Measurements from ENCODE around the gene KCNC1. TPM values are rescaled to one million over a fixed set of nuclear protein-coding genes. Genes with fewer than 3 reads are reported as not detected.

Gene KCNC1
- total and polyA plus RNA-seq, 4 donors, result 0.54 TPM; not detected in 3

DNA sequence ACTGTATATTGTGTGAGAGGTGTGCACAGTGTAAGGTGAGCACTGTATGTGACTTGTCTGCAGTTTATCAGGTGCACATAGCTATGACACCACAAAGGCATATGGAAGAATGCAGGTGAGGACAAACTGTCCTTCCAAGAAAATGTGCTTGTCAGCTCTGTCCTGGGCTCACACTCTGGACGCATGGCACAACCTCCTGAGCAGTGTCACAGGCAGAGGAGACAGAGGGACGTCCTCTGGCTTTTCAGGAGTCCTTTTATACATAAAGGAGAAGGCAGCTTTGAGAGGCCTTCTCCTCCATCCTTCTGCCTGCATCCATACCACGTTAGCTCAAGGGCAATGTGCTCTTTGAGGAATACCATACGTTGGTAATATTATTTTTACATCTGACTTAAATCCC, 22.7 kb upstream of the KCNC1 start:
- H3K9ac ChIP-seq (ENCODE audit: low read depth in 1 of 2, low read length in 2 of 2), result no peak overlapping the region
- peaks cover 0 to 18% (median 2%) of the 10 kb centered on the region in 4 donors for H3K27me3 ChIP-seq (ENCODE audit: control insufficient read depth in 4 of 4, insufficient read depth in 4 of 4, low read length in 3 of 4)
- WGBS, result 22% methylated on average over 4 of the region's 4 CpGs

More for the DNA sequence above, 22.7 kb upstream of the KCNC1 start:
- DNase-seq (ENCODE audit: low spot score), result no peak
- H3K36me3 ChIP-seq (ENCODE audit: control insufficient read depth in 4 of 4, insufficient read depth in 3 of 4, low read depth in 1 of 4, low read length in 3 of 4), result no peaks in the 10 kb centered on the region
- H3K9me3 ChIP-seq (ENCODE audit: control insufficient read depth in 4 of 4, low read length in 3 of 4), result no peaks in the 10 kb centered on the region
- no peaks in the 10 kb centered on the region for H3K4me1 ChIP-seq (ENCODE audit: control insufficient read depth in 4 of 4, insufficient read depth in 4 of 4, low read length in 3 of 4)
- H3K27ac ChIP-seq (ENCODE audit: low read depth in 1 of 2, low read length in 2 of 2), result no peak overlapping the region
- H3K4me3 ChIP-seq (ENCODE audit: low read depth in 1 of 3, low read length in 3 of 3), result no peak overlapping the region
- no peak for TF ChIP-seq FOXA1 (IDR thresholded peaks at IDR 0.05)
- TF ChIP-seq SP1 (IDR thresholded peaks at IDR 0.05), result no peak
- TF ChIP-seq HNF4A (conservative IDR thresholded peaks at IDR 0.05), result no peak
- no peak for TF ChIP-seq TAF1 (conservative IDR thresholded peaks at IDR 0.05)
- TF ChIP-seq, protein P1, sequence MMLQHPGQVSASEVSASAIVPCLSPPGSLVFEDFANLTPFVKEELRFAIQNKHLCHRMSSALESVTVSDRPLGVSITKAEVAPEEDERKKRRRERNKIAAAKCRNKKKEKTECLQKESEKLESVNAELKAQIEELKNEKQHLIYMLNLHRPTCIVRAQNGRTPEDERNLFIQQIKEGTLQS (IDR thresholded peaks at IDR 0.05), result no peak
- TF ChIP-seq, protein P2, sequence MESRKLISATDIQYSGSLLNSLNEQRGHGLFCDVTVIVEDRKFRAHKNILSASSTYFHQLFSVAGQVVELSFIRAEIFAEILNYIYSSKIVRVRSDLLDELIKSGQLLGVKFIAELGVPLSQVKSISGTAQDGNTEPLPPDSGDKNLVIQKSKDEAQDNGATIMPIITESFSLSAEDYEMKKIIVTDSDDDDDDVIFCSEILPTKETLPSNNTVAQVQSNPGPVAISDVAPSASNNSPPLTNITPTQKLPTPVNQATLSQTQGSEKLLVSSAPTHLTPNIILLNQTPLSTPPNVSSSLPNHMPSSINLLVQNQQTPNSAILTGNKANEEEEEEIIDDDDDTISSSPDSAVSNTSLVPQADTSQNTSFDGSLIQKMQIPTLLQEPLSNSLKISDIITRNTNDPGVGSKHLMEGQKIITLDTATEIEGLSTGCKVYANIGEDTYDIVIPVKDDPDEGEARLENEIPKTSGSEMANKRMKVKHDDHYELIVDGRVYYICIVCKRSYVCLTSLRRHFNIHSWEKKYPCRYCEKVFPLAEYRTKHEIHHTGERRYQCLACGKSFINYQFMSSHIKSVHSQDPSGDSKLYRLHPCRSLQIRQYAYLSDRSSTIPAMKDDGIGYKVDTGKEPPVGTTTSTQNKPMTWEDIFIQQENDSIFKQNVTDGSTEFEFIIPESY (IDR thresholded peaks at IDR 0.05), result no peak
- no peak for TF ChIP-seq RAD21 (IDR thresholded peaks at IDR 0.05)
- no peak for TF ChIP-seq EGR1 (IDR thresholded peaks at IDR 0.05; ENCODE audit: low read depth in 2 of 2)
- no peak for TF ChIP-seq CTCF (IDR thresholded peaks at IDR 0.05; ENCODE audit: low read depth, low read length, missing input control)
- TF ChIP-seq, protein P3, sequence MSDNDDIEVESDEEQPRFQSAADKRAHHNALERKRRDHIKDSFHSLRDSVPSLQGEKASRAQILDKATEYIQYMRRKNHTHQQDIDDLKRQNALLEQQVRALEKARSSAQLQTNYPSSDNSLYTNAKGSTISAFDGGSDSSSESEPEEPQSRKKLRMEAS (IDR thresholded peaks at IDR 0.05), result no peak
- TF ChIP-seq, protein P4, sequence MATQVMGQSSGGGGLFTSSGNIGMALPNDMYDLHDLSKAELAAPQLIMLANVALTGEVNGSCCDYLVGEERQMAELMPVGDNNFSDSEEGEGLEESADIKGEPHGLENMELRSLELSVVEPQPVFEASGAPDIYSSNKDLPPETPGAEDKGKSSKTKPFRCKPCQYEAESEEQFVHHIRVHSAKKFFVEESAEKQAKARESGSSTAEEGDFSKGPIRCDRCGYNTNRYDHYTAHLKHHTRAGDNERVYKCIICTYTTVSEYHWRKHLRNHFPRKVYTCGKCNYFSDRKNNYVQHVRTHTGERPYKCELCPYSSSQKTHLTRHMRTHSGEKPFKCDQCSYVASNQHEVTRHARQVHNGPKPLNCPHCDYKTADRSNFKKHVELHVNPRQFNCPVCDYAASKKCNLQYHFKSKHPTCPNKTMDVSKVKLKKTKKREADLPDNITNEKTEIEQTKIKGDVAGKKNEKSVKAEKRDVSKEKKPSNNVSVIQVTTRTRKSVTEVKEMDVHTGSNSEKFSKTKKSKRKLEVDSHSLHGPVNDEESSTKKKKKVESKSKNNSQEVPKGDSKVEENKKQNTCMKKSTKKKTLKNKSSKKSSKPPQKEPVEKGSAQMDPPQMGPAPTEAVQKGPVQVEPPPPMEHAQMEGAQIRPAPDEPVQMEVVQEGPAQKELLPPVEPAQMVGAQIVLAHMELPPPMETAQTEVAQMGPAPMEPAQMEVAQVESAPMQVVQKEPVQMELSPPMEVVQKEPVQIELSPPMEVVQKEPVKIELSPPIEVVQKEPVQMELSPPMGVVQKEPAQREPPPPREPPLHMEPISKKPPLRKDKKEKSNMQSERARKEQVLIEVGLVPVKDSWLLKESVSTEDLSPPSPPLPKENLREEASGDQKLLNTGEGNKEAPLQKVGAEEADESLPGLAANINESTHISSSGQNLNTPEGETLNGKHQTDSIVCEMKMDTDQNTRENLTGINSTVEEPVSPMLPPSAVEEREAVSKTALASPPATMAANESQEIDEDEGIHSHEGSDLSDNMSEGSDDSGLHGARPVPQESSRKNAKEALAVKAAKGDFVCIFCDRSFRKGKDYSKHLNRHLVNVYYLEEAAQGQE (IDR thresholded peaks at IDR 0.05), result no peak
- no peak for TF ChIP-seq RXRA (IDR thresholded peaks at IDR 0.05)
- TF ChIP-seq NR2F2 (IDR thresholded peaks at IDR 0.05), result no peak
- TF ChIP-seq JUND (IDR thresholded peaks at IDR 0.05), result no peak
